Measurements from ENCODE around the gene TIMM23B. TPM values are rescaled to one million over a fixed set of nuclear protein-coding genes. Genes with fewer than 3 reads are reported as not detected.
"Not testable (repeated sequence)": the region's sequence is repeated elsewhere in the genome, so short reads cannot be mapped to it uniquely, and the experiment has no call there.

The TIMM23B gene
- total RNA-seq, 2 experiments from 2014 or later, result 25.4 to 31.4 TPM

DNA sequence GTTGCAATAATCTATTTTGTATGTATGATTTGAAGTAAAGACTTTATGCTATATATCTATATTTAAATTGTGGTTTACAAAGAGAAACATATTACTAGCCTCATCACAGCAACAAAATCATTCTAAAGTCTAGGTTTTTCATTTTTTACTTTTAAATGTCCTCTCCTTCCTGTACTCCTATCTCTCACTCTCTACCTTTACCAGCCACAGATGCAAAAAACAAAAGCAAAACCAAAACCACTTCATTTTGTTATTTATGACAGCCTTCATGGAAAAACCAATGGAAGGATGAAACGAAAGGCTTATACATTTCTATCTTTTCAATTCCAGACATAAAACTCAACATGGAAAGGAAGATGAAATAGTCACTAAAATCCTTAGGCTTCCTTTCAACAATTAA, 31.6 kb upstream of the TIMM23B start:
- DNase-seq (ENCODE audit: low spot score); H2AFZ ChIP-seq (ENCODE audit: low read length); BruUV-seq (replicated peaks); intact Hi-C loops (cut with micrococcal nuclease; ENCODE audit: unreplicated experiment); H3K4me2 ChIP-seq (ENCODE audit: low read length); H4K20me1 ChIP-seq (ENCODE audit: insufficient read depth, low read length); H3K9me3 ChIP-seq (ENCODE audit: low read length); CTCF ChIA-PET (ENCODE audit: unreplicated experiment); H3K79me2 ChIP-seq (ENCODE audit: insufficient read depth, low read depth, low read length); H3K9me2 ChIP-seq (ENCODE audit: insufficient read depth, low read length); POLR2A ChIA-PET; H3K4me3 ChIP-seq (ENCODE audit: low read depth, low read length, poor library complexity, severe bottlenecking); H3K4me1 ChIP-seq (ENCODE audit: insufficient read depth, low read length, poor library complexity, severe bottlenecking); H3K27ac ChIP-seq (ENCODE audit: low read depth, low read length, poor library complexity, severe bottlenecking): not testable (repeated sequence)
- peaks cover 11% of the 10 kb centered on the region for H3K36me3 ChIP-seq (ENCODE audit: insufficient read depth, low read length)

DNA sequence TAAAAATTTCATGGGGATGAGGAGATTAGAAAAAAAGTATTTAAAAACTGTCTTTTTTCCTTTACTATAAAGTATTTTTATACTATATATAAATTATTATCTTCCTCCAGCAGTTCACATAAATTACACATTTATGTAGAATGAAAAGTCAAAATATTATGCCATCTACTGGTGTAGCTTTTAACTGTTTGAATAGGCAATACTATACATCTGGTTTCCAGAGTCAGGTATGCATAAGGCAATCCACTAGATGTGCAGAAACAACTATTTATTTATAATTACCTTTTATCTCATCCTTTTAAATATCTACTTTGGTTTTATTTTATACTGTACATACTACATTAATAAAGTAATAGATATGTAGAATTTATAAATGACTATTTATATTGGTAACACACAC, 25.4 kb upstream of the TIMM23B start:
- DNase-seq (ENCODE audit: low spot score); H2AFZ ChIP-seq (ENCODE audit: low read length); H3K4me2 ChIP-seq (ENCODE audit: low read length); intact Hi-C loops (cut with micrococcal nuclease; ENCODE audit: unreplicated experiment); H4K20me1 ChIP-seq (ENCODE audit: insufficient read depth, low read length); CTCF ChIA-PET (ENCODE audit: unreplicated experiment); H3K9me3 ChIP-seq (ENCODE audit: low read length); H3K9me2 ChIP-seq (ENCODE audit: insufficient read depth, low read length); POLR2A ChIA-PET; H3K27ac ChIP-seq (ENCODE audit: low read depth, low read length, poor library complexity, severe bottlenecking); H3K79me2 ChIP-seq (ENCODE audit: insufficient read depth, low read depth, low read length); BruUV-seq (replicated peaks); H3K4me1 ChIP-seq (ENCODE audit: insufficient read depth, low read length, poor library complexity, severe bottlenecking); H3K4me3 ChIP-seq (ENCODE audit: low read depth, low read length, poor library complexity, severe bottlenecking): not testable (repeated sequence)
- peaks cover 15% of the 10 kb centered on the region for H3K36me3 ChIP-seq (ENCODE audit: insufficient read depth, low read length)
- TF ChIP-seq, protein P1, sequence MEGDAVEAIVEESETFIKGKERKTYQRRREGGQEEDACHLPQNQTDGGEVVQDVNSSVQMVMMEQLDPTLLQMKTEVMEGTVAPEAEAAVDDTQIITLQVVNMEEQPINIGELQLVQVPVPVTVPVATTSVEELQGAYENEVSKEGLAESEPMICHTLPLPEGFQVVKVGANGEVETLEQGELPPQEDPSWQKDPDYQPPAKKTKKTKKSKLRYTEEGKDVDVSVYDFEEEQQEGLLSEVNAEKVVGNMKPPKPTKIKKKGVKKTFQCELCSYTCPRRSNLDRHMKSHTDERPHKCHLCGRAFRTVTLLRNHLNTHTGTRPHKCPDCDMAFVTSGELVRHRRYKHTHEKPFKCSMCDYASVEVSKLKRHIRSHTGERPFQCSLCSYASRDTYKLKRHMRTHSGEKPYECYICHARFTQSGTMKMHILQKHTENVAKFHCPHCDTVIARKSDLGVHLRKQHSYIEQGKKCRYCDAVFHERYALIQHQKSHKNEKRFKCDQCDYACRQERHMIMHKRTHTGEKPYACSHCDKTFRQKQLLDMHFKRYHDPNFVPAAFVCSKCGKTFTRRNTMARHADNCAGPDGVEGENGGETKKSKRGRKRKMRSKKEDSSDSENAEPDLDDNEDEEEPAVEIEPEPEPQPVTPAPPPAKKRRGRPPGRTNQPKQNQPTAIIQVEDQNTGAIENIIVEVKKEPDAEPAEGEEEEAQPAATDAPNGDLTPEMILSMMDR (conservative IDR thresholded peaks at IDR 0.05; ENCODE audit: low read length), result 0 out of 2 replicates have a peak, but pooled peaks have one; percentile 21

DNA sequence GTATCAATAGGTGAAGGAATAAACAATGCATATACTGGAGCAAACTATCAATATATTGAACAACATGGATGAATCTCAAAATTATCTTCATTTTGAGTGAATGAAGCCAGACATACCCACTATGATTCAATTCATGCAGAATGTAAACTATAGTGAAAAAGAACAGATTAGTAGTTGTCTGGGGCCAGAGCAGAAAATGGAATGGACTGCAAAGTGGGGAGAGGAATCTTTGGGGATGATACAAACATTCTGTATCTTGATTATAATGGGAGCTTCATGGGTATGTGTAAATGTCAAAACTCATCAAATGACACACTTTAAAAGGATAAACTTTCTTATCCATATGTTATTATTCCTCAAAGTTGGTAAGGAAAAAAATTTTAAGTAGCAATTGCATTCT, 23.9 kb upstream of the TIMM23B start:
- H4K20me1 ChIP-seq (ENCODE audit: insufficient read depth, low read length); H2AFZ ChIP-seq (ENCODE audit: low read length); BruUV-seq (replicated peaks); POLR2A ChIA-PET; H3K4me1 ChIP-seq (ENCODE audit: insufficient read depth, low read length, poor library complexity, severe bottlenecking); H3K9me2 ChIP-seq (ENCODE audit: insufficient read depth, low read length); H3K79me2 ChIP-seq (ENCODE audit: insufficient read depth, low read depth, low read length); DNase-seq (ENCODE audit: low spot score); H3K4me3 ChIP-seq (ENCODE audit: low read depth, low read length, poor library complexity, severe bottlenecking); H3K4me2 ChIP-seq (ENCODE audit: low read length); H3K27ac ChIP-seq (ENCODE audit: low read depth, low read length, poor library complexity, severe bottlenecking); H3K9me3 ChIP-seq (ENCODE audit: low read length); CTCF ChIA-PET (ENCODE audit: unreplicated experiment); intact Hi-C loops (cut with micrococcal nuclease; ENCODE audit: unreplicated experiment): not testable (repeated sequence)
- H3K36me3 ChIP-seq (ENCODE audit: insufficient read depth, low read length), result peaks cover 20% of the 10 kb centered on the region

DNA sequence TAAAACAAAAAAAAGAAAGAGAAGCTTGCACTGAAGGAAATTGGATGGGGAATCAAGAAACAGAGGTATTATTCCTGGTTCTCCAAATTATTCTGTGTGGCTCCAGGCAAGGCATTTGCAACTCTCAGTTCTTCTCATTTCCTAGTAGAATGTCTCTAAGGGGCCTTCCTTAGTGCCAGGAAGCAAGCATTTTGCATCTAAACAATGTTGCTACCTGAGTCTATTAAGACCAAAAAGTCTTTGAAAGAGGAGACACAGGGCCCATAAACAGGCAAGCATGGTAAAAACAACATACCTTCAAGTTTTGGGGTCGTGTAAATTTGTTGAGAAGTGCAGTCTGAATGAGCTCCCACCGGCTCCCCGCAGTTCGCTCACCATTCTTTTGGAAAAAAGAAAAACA, 19.8 kb upstream of the TIMM23B start:
- H3K4me1 ChIP-seq (ENCODE audit: insufficient read depth, low read length, poor library complexity, severe bottlenecking); H3K9me2 ChIP-seq (ENCODE audit: insufficient read depth, low read length); H3K79me2 ChIP-seq (ENCODE audit: insufficient read depth, low read depth, low read length); intact Hi-C loops (cut with micrococcal nuclease; ENCODE audit: unreplicated experiment); BruUV-seq (replicated peaks); H4K20me1 ChIP-seq (ENCODE audit: insufficient read depth, low read length); H3K9me3 ChIP-seq (ENCODE audit: low read length); H2AFZ ChIP-seq (ENCODE audit: low read length); CTCF ChIA-PET (ENCODE audit: unreplicated experiment); H3K36me3 ChIP-seq (ENCODE audit: insufficient read depth, low read length); DNase-seq (ENCODE audit: low spot score); H3K27ac ChIP-seq (ENCODE audit: low read depth, low read length, poor library complexity, severe bottlenecking); H3K4me2 ChIP-seq (ENCODE audit: low read length); H3K4me3 ChIP-seq (ENCODE audit: low read depth, low read length, poor library complexity, severe bottlenecking): not testable (repeated sequence)
- POLR2A ChIA-PET, result interaction anchor here (1.1 kb wide), 1 partner anchor 21 kb away, joined by 3 read pairs; no protein-coding TSS in a partner anchor

DNA sequence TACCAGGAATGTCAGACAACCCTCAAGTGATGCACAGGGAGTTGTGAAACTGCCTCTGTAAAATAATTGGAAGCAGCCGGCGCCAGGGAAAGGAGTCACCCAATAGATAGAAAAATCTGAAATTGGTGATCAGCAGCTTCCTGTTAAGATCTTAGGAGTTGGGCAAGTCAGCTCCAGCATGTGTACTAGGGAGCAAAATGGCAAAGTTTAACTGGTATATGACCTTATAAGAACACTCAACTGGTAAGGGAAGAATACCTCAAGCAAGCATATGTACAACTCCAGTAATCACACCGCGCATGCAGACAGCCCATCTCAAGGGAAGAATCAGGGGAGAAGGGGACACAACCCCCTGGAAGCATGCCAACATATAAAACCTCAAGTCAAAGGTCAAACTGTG, 18.3 kb upstream of the TIMM23B start:
- H2AFZ ChIP-seq (ENCODE audit: low read length); H3K4me3 ChIP-seq (ENCODE audit: low read depth, low read length, poor library complexity, severe bottlenecking); H3K4me1 ChIP-seq (ENCODE audit: insufficient read depth, low read length, poor library complexity, severe bottlenecking); H3K4me2 ChIP-seq (ENCODE audit: low read length); H3K9me3 ChIP-seq (ENCODE audit: low read length); DNase-seq (ENCODE audit: low spot score); H4K20me1 ChIP-seq (ENCODE audit: insufficient read depth, low read length); POLR2A ChIA-PET; H3K79me2 ChIP-seq (ENCODE audit: insufficient read depth, low read depth, low read length); CTCF ChIA-PET (ENCODE audit: unreplicated experiment); intact Hi-C loops (cut with micrococcal nuclease; ENCODE audit: unreplicated experiment); BruUV-seq (replicated peaks); H3K27ac ChIP-seq (ENCODE audit: low read depth, low read length, poor library complexity, severe bottlenecking); H3K9me2 ChIP-seq (ENCODE audit: insufficient read depth, low read length): not testable (repeated sequence)
- peaks cover 11% of the 10 kb centered on the region for H3K36me3 ChIP-seq (ENCODE audit: insufficient read depth, low read length)

DNA sequence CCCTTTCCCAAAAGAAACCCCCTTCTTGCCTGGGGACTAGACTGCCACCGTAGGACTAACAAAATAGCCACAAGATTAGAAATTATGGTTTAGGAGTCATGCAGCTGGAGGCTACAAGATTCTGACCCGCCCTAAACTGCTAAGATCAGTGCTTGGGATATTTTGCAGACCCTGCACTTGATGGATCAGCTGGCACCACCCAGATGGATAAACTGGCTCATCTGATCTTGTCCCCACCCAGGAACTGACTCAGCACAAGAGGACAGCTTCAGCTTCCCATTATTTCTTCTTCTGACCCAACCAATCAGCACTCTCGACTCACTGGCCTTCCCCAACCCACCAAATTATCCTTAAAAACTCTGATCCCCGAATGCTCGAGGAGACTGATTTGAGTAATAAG, 10.6 kb upstream of the TIMM23B start:
- intact Hi-C loops (cut with micrococcal nuclease; ENCODE audit: unreplicated experiment); H4K20me1 ChIP-seq (ENCODE audit: insufficient read depth, low read length); H2AFZ ChIP-seq (ENCODE audit: low read length); H3K79me2 ChIP-seq (ENCODE audit: insufficient read depth, low read depth, low read length); H3K4me1 ChIP-seq (ENCODE audit: insufficient read depth, low read length, poor library complexity, severe bottlenecking); H3K36me3 ChIP-seq (ENCODE audit: insufficient read depth, low read length); H3K4me3 ChIP-seq (ENCODE audit: low read depth, low read length, poor library complexity, severe bottlenecking); H3K27ac ChIP-seq (ENCODE audit: low read depth, low read length, poor library complexity, severe bottlenecking); POLR2A ChIA-PET; DNase-seq (ENCODE audit: low spot score); BruUV-seq (replicated peaks); H3K9me3 ChIP-seq (ENCODE audit: low read length); H3K4me2 ChIP-seq (ENCODE audit: low read length); CTCF ChIA-PET (ENCODE audit: unreplicated experiment); H3K9me2 ChIP-seq (ENCODE audit: insufficient read depth, low read length): not testable (repeated sequence)
